HG03108 (cell line): ENCODE measurements around the gene FRMD5.
"Not testable (repeated sequence)": the region's sequence is repeated elsewhere in the genome, so short reads cannot be mapped to it uniquely, and the experiment has no call there.

Experiments used
- ATAC-seq: cut with Tn5 transposase; IDR thresholded peaks from one replicate; pipeline ENCODE4 v1.9.1; 2021; ENCODE audit warnings: moderate library complexity; ENCODE audit not compliant: unreplicated experiment

The FRMD5 gene

DNA sequence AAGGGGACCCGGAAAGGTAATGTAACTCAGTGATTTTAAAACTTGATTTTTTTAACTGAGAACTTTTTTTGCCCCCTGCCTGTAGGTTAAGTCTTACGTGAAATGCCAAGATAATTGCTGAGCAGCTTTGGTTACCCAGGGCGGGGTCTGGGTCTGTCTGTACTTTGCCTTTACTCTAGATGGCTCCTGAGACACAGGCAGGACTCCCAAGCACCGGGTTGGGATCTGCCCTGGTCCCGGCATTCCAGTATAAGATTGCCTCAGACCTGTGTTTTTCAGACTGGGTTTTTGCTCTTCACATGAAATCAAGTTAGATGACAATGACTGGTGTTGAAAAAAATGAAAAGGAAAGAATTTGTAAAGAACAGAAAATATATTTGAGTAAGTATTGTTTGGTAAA, 328.0 kb downstream of the FRMD5 start:
- no peak for ATAC-seq

DNA sequence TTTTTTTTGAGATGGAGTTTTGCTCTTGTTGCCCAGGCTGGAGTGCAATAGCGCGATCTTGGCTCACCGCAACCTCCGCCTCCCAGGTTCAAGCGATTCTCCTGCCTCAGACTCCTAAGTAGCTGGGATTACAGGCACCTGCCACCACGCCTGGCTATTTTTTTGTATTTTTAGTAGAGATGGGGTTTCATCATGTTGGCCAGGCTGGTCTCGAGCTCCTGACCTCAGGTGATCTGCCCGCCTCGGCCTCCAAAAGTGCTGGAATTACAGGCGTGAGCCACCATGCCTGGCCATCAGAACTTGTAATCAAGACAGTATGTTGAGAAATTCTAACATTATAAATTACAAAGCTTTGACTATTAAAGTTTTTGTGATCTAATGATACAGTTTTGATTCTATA, 328.4 kb downstream of the FRMD5 start:
- not testable (repeated sequence) for ATAC-seq

DNA sequence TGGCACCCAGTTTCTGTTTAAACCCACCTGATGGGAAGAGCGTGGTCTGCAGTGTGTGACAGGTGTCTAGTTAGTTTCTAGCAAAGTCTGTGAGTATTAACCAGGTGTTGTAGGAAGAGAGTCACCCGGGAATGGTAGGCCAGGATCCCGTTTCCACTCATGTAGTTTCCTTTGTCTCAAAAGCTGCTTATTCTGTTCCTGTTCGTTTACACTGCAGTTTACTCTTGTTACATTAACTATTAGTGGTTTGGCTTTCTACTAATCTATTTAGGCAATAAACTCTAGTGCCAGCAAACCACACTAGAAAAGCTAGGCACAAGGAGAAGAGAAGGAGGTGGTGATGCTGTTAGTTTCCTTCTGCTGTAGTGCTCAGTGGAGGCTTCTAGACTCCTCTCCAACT, 335.5 kb downstream of the FRMD5 start:
- no peak for ATAC-seq

DNA sequence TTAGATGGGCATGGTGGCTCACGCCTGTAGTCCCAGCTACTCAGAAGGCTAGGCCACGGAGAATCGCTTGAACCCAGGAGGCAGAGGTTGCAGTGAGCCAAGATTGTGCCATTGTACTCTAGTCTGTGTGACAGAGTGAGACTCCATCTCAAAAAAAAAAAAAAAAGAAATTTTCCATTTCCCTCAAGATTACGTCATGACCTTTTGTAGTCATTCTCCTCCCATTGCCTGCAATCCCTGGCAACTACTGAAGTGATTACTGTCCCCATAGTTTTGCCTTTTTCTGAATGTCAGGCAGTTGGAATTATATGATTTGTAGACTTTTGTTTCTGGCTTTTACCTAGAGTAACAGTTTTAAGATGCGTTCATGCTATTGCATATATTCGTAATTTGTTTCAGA, 340.3 kb downstream of the FRMD5 start:
- ATAC-seq, result no peak

DNA sequence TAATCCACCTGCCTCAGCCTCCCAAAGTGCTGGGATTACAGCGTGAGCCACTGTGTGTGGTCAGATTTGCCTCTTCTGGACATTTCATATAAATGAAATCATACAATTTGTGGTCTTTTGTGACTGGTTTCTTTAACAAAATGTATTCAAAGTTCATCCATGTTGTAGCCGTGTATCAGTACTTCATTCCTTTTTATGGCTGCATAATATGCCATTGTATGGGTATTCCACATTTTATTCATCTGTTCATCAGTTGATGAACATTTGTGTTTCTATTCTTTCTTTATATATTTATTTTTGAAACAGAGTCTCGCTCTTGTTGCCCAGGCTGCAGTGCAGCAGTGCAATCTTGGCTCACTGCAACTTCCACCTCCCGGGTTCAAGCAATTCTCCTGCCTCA, 342.5 kb downstream of the FRMD5 start:
- no peak for ATAC-seq

DNA sequence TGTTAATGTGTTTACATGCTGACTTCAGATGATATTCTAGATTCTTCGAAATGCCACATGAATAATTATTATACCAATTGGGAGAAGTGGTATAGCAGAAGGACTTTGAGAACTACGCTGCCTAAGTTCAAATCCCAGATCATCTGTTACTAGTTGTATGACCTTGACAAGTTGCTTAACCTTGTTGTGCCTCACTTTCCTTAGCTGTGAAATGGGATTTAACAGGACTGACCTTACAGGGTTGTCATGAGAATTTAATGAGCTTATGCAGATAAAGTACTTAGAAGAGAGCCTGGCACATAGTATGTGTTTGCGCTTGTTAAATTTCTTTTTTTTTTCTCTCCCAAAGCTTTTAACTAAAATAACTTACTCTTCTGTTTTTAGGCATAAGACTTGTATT, 343.8 kb downstream of the FRMD5 start:
- ATAC-seq, result no peak

DNA sequence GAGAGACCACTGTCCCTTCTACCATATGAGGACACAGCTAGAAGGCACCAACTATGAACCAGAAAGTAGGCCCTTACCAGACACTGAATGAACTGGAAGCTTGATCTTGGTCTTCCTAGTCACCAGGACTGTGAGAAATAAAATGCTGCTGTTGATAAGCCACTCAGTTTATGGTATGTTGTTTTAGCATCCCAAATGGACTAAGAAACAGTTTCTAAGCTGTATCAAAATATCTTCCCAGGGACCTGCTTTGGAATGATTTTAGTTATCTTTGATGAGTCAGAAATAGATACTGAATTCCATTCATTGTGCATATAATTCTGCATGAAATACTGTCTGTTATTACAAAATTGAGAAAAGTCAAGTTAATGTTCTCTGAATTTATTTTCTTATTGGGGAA, 349.6 kb downstream of the FRMD5 start:
- no peak for ATAC-seq

DNA sequence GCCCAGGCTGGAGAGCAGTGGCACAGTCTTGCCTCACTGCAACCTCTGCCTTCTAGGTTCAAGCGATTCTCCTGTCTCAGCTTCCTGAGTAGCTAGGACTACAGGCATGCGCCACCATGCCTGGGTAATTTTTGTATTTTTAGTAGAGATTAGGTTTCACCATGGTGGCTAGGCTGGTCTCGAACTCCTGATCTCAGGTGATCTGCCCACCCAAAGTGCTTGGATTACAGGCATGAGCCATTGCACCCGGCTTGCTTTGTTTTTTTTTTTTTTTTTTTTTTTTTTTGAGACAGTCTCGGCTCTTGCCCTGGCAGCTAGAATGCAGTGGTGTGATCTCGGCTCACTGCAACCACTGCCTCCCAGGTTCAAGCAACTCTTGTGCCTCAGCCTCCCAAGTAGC, 362.6 kb downstream of the FRMD5 start:
- not testable (repeated sequence) for ATAC-seq

DNA sequence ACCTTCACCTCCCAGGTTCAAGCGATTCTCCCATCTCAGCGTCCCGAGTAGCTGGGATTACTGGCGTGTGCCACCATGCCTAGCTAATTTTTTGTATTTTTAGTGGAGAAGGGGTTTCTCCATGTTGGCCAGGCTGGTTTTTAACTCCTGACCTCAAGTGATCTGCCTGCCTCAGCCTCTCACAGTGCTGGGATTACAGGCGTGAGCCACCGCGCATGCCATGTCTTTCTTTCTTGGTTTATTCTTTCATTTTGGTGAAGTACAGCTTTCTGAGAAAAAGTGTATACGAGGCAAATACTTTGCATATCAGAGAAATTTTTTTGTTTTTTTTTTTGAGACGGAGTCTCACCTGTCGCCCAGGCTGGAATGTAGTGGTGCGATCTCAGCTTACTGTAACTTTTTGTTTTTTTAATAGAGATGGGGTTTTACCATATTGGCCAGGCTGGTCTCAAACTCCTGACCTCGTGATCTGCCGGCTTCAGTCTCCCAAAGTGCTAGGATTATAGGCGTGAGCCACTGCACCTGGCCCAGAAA, 363.5 kb downstream of the FRMD5 start:
- ATAC-seq, result not testable (repeated sequence)

DNA sequence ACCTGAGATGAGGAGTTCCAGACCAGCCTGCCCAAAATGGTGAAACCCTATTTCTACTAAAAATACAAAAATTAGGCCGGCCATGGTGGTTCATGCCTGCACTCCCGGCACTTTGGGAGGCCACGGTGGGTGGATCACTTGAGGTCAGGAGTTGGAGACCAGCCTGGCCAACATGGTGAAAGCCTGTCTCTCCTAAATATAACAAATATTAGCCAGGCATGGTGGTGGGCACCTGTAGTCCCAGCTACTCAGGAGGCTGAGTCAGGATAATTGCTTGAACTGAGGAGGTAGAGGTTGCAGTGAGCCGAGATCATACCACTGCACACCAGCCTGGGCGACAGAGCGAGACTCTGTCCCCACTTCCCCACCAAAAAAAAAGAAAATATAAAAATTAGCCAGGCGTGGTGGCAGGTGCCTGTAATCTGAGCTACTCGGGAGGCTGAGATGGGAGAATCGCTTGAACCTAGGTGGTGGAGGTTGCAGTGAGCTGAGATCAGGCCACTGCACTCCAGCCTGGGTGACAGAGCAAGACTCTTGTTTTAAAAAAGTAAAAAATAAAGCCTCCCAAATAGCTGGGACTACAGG, 364.3 kb downstream of the FRMD5 start:
- ATAC-seq, result not testable (repeated sequence)

DNA sequence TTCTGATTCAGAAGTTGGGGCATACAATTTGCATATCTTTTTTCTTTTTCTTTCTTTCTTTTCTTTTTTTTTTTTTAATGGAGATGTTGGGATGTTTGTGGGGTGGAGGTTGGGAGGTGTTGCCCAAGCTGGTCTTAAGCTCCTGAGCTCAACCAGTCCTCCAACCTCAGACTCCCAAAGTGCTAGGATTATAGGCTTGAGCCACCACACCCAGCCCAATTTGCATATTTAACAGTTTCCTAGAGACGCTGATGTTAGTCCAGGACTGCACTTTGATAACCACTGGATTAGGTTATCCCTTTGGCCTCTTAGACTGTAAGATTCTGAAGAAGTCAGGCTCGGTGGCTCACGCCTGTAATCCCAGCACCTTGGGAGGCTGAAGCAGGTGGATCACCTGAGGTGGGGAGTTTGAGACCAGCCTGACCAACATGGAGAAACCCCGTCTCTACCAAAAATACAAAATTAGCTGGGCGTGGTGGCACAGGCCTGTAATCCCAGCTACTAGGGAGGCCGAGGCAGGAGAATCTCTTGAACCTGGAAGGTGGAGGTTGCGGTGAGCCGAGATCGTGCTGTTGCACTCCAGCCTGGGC, 365.0 kb downstream of the FRMD5 start:
- ATAC-seq, result not testable (repeated sequence)

DNA sequence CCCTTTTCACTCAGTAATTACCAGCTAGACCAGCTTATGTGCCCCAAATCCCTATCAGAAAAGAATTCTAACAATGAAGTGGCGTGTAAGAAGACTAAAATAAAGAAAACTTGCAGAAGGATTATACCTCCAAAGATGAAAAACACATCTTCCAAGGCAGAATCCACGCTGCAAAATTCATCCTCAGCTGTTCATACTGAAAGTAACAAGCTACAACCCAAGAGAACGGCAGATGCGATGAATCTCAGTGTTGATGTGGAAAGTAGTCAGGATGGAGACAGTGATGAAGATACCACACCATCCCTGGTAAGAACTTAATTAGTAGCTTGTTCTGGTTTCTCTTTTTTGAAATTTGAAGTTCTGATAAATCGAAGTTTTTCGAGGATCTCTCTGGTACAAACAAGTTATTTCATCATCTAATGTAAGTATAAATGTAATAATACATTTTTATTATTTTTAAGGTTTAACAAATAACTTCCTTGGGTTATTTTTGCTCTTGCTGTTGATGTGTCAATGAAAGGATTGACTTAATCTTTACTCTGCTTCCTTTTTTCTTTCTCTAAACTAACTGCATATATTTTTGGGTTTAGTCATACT, 366.9 kb downstream of the FRMD5 start:
- ATAC-seq, result no peak

DNA sequence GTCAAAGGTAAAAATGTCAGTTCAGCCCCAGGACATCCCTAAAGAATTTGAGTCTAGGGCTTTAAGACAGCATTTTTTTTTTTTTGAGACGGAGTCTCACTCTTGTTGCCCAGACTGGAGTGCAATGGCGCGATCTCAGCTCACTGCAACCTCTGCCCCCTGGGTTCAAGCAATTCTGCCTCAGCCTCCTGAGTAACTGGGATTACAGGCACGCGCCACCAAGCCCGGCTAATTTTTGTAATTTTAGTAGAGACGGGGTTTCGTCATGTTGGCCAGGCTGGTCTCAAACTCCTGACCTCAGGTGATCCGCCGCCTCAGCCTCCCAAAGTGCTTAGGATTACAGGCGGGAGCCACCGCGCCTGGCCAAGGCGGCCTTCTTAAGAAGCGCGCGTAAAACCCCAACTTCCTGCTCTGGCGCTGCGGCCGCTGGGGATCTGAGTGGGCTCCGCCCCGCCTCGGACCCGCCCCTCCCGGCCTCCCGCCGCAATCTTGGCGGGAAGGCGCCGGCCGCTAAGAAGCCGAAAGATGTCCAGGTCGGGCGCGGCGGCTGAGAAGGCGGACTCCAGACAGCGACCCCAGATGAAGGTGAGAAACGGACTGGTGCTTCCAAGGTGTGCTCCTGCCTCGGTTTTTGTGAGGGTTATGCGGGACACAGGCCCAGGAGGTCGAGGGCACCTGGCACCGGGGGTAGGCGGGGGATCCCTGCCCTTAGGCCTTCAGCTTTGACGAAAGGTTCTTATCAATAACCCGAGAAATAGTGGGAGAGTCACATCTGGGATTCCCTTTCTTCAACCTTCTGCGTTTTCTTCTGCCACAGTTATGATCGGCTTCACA, 368.3 kb downstream of the FRMD5 start, which contains the start of gene WDR76:
Gene WDR76, plus strand, starts transcription at position 495 of the 834 bp plus-strand sequence. Its CDS starts 31 bp downstream, at position 526.
- ATAC-seq, result peak; percentile 64

DNA sequence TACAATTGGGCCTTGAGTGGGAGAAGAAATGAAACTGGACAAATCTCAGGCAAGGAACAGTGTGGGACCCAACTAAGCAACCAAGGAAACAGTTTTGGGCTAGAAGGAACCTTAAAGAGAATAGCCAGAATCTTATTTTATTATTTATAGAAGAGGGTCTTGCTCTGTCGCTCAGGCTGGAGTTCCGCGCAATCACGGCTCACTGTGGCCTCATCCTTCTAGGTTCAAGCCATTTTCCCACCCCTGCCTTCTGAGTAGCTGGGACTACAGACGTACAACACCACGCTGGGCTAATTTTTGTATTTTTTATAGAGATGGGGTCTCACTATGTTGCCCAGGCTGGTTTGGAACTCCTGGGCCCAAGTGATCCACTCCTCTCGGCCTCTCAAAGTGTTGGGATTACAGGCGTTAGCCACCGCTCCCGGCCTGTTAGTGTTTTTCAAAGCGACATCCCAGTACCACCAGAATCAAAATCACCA, 369.0 kb downstream of the FRMD5 start:
- no peak for ATAC-seq

DNA sequence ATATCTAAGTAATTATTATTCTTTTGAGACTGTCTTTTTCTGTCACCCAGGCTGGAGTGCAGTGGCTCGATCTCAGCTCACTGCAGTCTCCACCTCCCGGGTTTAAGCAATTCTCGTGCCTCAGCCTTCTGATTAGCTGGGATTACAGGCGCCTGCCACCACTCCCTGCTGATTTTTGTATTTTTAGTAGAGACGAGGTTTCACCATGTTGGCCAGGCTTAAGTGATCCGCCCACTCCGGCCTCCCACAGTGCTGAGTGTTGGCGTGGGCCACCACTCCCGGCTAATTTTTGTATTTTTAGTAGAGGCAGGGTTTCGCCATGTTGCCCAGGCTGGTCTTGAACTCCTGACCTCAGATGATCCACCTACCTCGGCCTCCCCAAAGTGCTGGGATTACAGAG, 369.8 kb downstream of the FRMD5 start:
- ATAC-seq, result not testable (repeated sequence)

DNA sequence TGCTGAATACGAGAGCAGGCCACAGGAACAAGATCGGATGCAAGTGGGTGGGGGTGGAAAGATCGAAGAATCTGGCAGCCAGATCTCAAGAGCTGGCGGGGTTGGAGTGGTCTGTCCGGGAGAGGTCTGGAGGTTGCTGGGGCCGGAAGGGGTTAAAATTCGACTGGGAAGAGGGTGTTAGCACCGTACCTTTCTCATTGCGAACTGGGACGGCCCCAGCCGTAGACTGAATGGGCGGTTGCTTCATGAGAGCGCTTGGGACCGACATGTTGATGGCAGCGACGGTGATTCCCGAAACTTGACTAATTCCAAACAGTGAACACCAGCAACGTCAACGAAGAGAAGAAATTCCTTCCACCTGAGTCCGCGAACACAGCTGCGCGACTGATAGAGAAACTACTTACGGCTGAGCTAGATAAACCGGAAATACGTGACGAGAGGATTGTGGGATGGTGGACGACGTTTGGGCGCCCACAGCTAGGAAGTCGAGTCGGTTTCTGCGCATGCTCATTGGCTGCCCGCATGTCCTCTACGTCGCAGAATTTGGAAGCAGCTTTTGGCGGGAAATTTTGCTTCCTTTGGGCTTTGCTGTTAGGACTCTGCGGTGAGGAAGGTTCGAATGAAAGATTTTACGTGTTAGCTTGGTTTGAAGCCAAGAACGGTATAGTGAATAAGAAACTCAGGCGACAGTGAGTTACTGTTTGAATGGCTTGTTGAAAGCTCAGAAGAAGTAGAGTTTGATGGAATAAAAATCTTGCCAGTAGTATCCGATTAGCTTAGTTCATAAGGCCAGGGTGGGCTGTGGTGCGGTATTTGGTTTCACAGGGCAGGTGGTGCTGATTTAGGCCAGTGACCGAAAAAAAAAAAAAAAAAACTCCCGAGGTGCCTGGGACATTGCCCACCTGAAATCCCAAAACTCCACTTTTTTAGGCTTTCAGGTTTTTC, 370.5 kb downstream of the FRMD5 start, which contains the start of gene MFAP1:
Gene MFAP1, minus strand, starts transcription at position 389 of the 945 bp plus-strand sequence. Its CDS starts 121 bp downstream, at position 268.
- peak; percentile 57 for ATAC-seq

DNA sequence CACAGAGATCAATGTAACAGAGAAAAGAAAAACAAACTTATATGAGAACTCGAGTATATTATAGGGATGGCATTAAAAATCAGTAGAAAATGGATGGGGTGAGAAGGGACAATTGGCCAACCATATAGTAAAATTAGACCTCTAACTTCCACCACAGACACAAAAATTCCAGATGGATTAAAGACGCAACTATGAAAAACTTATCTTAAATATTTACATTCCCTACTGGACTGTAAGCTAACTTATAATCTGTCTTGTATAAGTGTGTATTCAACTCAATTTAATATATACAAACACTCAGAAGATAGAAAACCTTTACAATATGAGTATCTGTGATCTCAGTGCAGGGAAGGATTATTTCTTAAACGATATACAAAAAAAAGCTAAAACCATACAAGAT, 373.6 kb downstream of the FRMD5 start:
- ATAC-seq, result no peak
